ENCODE measurements around the gene SERHL2.
"Not testable (repeated sequence)": the region's sequence is repeated elsewhere in the genome, so short reads cannot be mapped to it uniquely, and the experiment has no call there.

The SERHL2 gene

DNA sequence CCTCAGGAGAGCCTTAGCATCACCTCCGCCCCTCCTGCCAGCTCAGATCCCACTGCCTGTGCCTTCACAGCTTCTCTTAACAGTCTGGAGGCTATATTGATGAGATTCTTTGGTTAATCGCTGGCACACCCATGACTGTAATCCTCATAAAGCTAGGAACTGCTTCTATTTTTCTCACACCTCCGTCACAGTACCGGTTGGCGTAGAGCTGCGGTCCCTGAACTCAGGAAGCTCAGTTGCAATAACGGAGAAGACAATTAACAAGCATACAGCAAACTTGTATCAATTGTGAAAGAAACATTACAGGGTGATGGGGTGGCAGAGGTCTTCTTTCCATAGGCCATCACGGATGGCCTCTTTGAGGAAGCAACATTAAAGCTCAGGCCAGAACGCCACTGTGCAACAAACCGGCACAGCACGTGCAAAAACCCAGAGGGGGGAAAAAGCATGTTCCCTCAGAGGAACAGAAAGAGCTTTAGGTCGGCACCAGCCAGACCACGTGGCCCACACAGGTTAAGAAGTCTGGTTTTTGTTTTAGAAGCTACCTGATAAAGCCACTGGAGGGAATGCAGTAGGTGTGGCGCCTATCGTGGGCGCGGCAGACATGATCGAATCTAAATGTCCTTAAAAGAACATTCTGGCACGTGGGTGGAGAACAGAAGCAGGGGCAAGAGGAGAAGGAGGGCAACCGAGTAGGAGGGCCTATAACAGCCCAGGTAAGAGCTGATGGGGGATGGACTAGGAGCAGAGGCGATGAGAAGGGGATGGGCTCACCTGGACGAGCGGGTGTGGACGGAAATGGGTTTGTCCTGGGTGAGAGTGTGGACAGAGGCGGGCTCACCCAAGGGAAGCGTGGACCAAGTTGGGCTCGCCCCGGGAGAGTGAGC lies 34.9 kb upstream of the SERHL2 start:
- not testable (repeated sequence) for H3K9me3 ChIP-seq (ENCODE audit: insufficient read depth, low read depth, low read length); H3K27ac ChIP-seq (ENCODE audit: low read length); H3K27me3 ChIP-seq (ENCODE audit: insufficient read depth, low read length); H3K4me1 ChIP-seq (ENCODE audit: insufficient read depth, low read length)
- H3K36me3 ChIP-seq (ENCODE audit: insufficient read depth, low read depth, low read length): peaks cover 26% of the 10 kb centered on the region; the same call in 1 of the 2 replicates
- peak overlapping the region; percentile 78 for H3K4me3 ChIP-seq (ENCODE audit: low read length)
- H3K9ac ChIP-seq (ENCODE audit: low read depth, low read length): peak overlapping the region; percentile 85; the same call in 1 of the 2 replicates

DNA sequence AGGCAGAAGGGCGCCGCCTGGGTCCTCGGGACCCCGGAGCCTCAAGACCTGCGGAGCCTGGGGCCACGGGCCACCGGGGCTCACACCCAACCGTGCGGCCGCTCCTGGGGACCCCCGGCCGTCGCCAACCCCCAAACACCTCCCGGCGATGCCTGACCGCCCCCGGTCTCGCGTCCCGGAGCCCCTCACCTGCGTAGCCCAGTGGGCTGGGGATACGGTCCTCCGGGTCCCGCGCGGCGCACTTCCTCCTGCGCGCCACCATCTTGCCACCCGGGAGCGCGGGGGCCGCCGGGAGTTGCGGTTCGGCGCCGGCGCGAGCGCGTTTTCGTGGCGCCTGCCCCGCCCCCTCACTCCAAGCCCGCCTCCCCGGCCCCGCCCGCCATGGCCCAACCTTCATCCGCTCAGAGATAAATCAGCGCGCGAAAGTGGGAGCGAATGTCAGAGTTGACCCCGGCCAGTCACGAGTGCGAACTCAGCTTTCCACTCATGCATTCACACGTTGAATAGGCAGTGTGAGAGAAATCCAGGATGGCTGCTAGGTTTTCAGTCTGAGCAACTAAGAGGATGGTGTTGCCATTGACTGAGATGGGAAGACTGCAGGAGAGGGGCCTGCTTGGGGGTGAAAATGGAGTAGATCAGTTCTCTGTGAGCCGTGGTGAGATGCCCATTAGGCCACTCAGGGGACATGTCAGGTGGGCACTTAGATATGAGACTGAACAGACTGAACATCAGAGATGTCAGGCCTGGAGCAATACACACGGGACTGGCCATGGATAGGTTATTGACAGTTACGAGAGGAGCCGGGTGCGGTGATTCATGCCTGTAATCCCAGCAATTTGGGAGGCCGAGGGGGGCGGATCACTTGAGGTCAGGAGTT lies 34.0 kb upstream of the SERHL2 start, which contains the start of gene RRP7A:
RRP7A (minus strand) TSS at position 272 of the 877 bp plus-strand sequence; CDS start at position 262, 10 bp downstream.
- Histone ChIP-seq H3K4me3 (ENCODE audit: low read length) (peak within 1 kb of the TSS; percentile 78), H3K27ac (ENCODE audit: low read length) (no peak within 1 kb of the TSS), H3K36me3 (ENCODE audit: insufficient read depth, low read depth, low read length) (peaks cover 26% of the 10 kb centered on the region; the same call in 1 of the 2 replicates), H3K9me3 (ENCODE audit: insufficient read depth, low read depth, low read length) (no peaks in the 10 kb centered on the region), H3K9ac (ENCODE audit: low read depth, low read length) (peak within 1 kb of the TSS; percentile 85; the same call in 1 of the 2 replicates), H3K4me1 (ENCODE audit: insufficient read depth, low read length) (peaks cover 3% of the 10 kb centered on the region; the same call in 1 of the 2 replicates), H3K27me3 (ENCODE audit: insufficient read depth, low read length) (no peaks in the 10 kb centered on the region)

DNA sequence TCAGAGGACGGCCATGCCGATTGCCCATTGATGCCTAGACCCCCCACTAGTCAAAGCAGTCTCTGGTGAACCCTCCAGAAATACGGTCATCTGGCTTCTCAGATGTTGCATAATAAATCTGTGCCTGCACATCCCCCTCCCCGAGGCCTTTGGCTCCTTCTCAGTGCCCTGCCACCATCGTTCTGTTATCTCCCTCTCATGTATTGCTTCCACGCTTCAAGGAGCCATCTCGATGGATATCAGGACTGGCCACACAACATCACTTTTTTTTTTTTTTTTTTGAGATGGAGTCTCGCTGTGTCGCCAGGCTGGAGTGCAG lies 32.6 kb upstream of the SERHL2 start:
- H3K9ac ChIP-seq (ENCODE audit: low read depth, low read length): no peak overlapping the region
- H3K9me3 ChIP-seq (ENCODE audit: insufficient read depth, low read depth, low read length): no peaks in the 10 kb centered on the region
- no peak overlapping the region for H3K4me3 ChIP-seq (ENCODE audit: low read length)
- H3K27ac ChIP-seq (ENCODE audit: low read length): no peak overlapping the region
- H3K36me3 ChIP-seq (ENCODE audit: insufficient read depth, low read depth, low read length): peaks cover 14% of the 10 kb centered on the region; the same call in 1 of the 2 replicates
- H3K27me3 ChIP-seq (ENCODE audit: insufficient read depth, low read length): no peaks in the 10 kb centered on the region
- peaks cover 3% of the 10 kb centered on the region; the same call in 1 of the 2 replicates for H3K4me1 ChIP-seq (ENCODE audit: insufficient read depth, low read length)

DNA sequence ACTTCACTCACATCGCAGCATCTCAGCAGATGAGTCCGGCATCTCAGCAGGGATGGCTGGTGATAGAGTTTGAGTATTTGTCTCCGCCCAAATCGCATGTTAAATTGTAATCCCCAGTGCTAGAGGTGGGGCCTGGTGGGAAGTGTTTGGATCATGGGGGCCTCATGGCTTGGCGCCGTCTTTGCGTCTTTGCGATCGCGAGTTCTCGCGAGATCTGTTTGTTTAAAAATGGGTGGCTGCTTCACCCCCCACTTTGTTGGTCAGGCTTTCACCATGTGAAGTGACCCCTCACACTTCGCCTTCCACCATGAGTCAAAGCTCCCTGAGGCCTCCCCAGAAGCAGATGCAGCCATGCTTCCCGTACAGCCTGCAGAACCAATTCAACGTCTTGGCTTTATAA lies 31.2 kb upstream of the SERHL2 start:
- H3K36me3 ChIP-seq (ENCODE audit: insufficient read depth, low read depth, low read length): peaks cover 4% of the 10 kb centered on the region; the same call in 1 of the 2 replicates

DNA sequence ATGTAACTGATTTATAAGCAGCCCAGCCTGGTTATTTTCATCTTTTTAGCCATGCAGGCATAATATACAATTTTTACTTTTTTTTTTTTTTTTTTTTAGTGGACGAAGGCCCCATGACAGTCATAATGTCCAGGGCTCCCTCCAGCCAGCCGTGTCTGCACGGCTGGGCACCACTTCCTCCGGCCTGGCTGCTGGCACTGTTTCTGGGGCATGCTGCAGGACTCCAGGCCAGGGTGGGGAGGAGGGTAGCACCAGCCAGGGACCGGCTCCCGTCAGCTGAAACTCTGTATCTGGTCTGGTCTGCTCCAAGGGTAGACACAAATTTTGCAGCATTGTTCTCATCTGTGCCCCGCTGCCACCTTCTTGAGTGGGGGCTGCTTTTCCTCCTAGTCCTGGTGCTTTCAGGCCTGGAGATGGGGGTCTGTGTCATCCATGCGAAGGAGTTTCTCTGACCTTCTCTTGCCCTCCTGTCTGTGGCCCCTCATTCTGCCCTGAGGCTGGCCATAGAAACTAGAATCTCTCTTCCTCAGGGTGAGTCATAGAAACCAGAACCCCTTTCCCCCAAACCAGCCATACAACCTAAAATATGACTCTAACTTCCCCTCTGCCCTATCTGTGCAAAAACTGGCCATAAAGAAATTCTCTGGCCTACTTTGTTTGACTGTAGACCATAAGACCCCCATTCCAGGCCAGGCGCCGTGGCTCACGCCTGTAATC lies 25.0 kb upstream of the SERHL2 start:
- no peak overlapping the region for H3K4me3 ChIP-seq (ENCODE audit: low read length)
- H3K27ac ChIP-seq (ENCODE audit: low read length): no peak overlapping the region
- no peaks in the 10 kb centered on the region for H3K27me3 ChIP-seq (ENCODE audit: insufficient read depth, low read length)
- no peaks in the 10 kb centered on the region for H3K36me3 ChIP-seq (ENCODE audit: insufficient read depth, low read depth, low read length)
- H3K9me3 ChIP-seq (ENCODE audit: insufficient read depth, low read depth, low read length): no peaks in the 10 kb centered on the region
- no peaks in the 10 kb centered on the region for H3K4me1 ChIP-seq (ENCODE audit: insufficient read depth, low read length)
- no peak overlapping the region for H3K9ac ChIP-seq (ENCODE audit: low read depth, low read length)

More for the DNA sequence above, 31.2 kb upstream of the SERHL2 start:
- Histone ChIP-seq H3K4me1 (ENCODE audit: insufficient read depth, low read length) (peaks cover 3% of the 10 kb centered on the region; the same call in 1 of the 2 replicates), H3K4me3 (ENCODE audit: low read length) (no peak overlapping the region), H3K27me3 (ENCODE audit: insufficient read depth, low read length) (no peaks in the 10 kb centered on the region), H3K9me3 (ENCODE audit: insufficient read depth, low read depth, low read length) (no peaks in the 10 kb centered on the region), H3K27ac (ENCODE audit: low read length) (no peak overlapping the region), H3K9ac (ENCODE audit: low read depth, low read length) (no peak overlapping the region)

DNA sequence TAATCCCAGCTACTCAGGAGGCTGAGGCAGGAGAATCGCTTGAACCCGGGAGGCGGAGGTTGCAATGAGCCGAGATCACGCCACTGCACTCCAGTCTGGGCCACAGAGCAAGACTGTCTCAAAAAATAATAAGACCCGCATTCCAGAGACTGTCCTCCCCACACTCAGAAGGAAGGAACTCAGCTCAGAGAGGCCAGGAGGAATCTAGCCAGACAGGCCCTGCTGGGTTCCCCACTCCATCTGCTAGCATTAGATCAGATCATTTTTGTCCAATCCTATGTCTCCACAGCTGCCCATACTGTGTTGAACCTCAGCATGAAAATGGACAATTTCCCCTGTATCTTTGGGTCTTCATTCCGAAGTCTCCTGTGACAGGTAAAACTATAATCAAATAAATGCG lies 24.3 kb upstream of the SERHL2 start:
- not testable (repeated sequence) for H3K9ac ChIP-seq (ENCODE audit: low read depth, low read length); H3K9me3 ChIP-seq (ENCODE audit: insufficient read depth, low read depth, low read length); H3K4me1 ChIP-seq (ENCODE audit: insufficient read depth, low read length); H3K4me3 ChIP-seq (ENCODE audit: low read length); H3K27ac ChIP-seq (ENCODE audit: low read length); H3K36me3 ChIP-seq (ENCODE audit: insufficient read depth, low read depth, low read length); H3K27me3 ChIP-seq (ENCODE audit: insufficient read depth, low read length)

DNA sequence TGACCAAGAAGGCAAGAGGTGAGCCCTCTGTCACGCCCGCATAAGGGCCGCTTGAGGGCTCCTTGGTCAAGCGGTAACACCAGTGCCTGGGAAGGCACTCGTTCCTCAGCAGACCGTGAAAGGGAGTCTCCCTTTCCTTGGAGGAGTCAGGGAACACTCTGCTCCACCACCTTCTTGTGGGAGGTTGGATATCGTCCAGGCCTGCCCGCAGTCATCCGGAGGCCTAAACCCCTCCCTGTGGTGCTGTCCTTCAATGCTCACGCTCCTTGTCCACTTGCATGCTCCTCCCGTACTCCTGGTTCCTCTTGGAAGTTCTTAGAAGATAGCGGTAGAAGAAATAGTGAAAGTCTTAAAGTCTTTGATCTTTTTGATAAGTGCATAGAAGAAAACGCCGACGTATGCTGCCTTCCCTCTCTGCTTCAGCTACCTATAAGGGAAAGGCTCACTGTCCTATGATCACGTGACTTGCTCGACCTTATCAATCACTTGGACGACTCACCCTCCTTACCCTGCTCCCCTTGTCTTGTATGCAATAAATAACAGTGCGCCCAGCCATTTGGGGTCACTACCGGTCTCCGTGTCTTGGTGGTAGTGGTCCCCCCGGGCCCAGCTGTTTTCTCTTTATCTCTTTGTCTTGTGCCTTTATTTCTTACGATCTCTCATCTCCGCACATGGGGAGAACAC lies 22.2 kb upstream of the SERHL2 start:
- not testable (repeated sequence) for H3K4me1 ChIP-seq (ENCODE audit: insufficient read depth, low read length); H3K36me3 ChIP-seq (ENCODE audit: insufficient read depth, low read depth, low read length); H3K9me3 ChIP-seq (ENCODE audit: insufficient read depth, low read depth, low read length); H3K27ac ChIP-seq (ENCODE audit: low read length); H3K27me3 ChIP-seq (ENCODE audit: insufficient read depth, low read length); H3K9ac ChIP-seq (ENCODE audit: low read depth, low read length); H3K4me3 ChIP-seq (ENCODE audit: low read length)

DNA sequence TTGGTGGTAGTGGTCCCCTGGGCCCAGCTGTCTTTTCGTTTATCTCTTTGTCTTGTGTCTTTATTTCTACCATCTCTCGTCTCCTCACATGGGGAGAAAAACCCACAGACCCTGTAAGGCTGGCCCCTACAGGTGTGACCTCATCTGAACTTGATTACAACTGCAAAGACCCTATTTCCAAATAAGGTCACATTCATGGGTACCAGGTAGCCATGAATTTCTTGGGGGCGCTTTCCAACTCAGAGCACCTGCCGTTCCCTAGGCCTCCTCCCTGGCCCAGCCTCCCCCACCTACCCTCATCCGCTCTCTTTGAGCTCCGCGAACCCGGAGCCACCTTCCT lies 20.1 kb upstream of the SERHL2 start:
- Histone ChIP-seq H3K9ac (ENCODE audit: low read depth, low read length) (no peak overlapping the region), H3K27me3 (ENCODE audit: insufficient read depth, low read length) (no peaks in the 10 kb centered on the region), H3K9me3 (ENCODE audit: insufficient read depth, low read depth, low read length) (no peaks in the 10 kb centered on the region), H3K4me1 (ENCODE audit: insufficient read depth, low read length) (no peaks in the 10 kb centered on the region), H3K36me3 (ENCODE audit: insufficient read depth, low read depth, low read length) (no peaks in the 10 kb centered on the region), H3K4me3 (ENCODE audit: low read length) (no peak overlapping the region), H3K27ac (ENCODE audit: low read length) (no peak overlapping the region)

DNA sequence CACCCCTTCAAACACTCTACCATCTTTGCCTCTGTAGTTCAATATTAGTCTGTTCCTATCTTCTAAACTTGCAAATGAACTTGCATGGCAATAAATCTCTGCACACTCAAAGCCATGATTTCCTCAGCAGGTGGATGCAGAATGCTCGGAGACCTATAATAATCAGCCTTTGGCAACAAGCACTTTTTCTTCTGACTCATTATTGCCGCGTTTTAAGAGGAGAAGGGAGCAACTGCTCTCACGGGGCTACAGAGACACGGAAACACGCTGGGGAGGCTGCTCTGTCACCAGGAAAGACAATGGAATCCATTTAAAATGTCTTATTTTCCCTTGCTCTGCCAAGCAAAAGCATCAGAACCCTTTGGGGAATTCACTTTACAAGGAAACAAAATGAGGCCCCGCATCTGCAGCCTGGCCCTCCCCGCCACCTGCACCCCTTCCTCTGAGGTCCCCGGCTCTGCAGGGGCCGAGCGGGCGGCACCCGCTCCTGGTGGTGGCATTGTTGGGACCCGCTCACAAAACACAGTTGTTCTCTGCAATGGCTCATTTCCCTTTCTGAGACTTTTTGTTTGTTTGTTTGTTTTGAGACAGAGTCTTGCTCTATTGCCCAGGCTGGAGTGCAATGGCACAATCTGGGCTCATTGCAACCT lies 18.5 kb upstream of the SERHL2 start:
- H3K36me3 ChIP-seq (ENCODE audit: insufficient read depth, low read depth, low read length); H3K9ac ChIP-seq (ENCODE audit: low read depth, low read length); H3K27me3 ChIP-seq (ENCODE audit: insufficient read depth, low read length); H3K4me3 ChIP-seq (ENCODE audit: low read length); H3K9me3 ChIP-seq (ENCODE audit: insufficient read depth, low read depth, low read length); H3K27ac ChIP-seq (ENCODE audit: low read length); H3K4me1 ChIP-seq (ENCODE audit: insufficient read depth, low read length): not testable (repeated sequence)

DNA sequence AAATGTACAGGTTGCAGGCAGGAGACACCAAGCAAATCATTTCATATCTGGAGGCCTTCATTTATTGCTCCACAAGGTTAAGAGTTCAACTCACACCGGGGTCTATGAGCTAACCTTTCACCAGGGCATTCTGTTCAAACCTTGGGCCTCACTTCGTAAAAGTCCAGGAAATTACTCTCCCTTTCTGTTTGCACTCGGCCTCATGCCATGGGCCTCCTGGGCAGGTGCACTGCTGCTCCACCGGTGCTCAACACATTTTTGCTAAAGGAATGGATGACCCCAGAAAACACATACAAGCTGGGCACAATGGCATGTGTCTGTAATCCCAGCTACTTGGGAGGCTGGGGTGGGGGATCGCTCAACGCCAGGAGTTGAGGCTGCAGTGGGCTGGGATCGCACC lies 17.6 kb upstream of the SERHL2 start:
- Histone ChIP-seq H3K4me1 (ENCODE audit: insufficient read depth, low read length) (no peaks in the 10 kb centered on the region), H3K27ac (ENCODE audit: low read length) (no peak overlapping the region), H3K36me3 (ENCODE audit: insufficient read depth, low read depth, low read length) (no peaks in the 10 kb centered on the region), H3K4me3 (ENCODE audit: low read length) (no peak overlapping the region), H3K27me3 (ENCODE audit: insufficient read depth, low read length) (no peaks in the 10 kb centered on the region), H3K9ac (ENCODE audit: low read depth, low read length) (no peak overlapping the region), H3K9me3 (ENCODE audit: insufficient read depth, low read depth, low read length) (no peaks in the 10 kb centered on the region)

DNA sequence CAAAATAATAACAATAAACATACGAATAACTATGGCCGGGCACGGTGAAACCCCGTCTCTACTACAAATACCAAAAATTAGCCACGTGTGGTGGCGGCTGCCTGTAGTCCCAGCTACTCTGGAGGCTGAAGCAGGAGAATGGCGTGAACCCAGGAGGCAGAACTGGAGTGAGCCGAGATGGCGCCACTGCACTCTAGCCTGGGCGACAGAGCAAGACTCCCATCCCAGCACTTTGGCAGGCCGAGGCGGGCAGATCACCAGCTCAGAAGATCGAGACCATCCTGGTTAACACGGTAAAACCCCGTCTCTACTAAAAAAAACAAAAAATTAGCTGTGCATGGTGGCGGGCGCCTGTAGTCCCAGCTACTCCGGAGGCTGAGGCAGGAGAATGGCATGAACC lies 17.1 kb upstream of the SERHL2 start:
- not testable (repeated sequence) for H3K27ac ChIP-seq (ENCODE audit: low read length); H3K9me3 ChIP-seq (ENCODE audit: insufficient read depth, low read depth, low read length); H3K4me3 ChIP-seq (ENCODE audit: low read length); H3K4me1 ChIP-seq (ENCODE audit: insufficient read depth, low read length); H3K9ac ChIP-seq (ENCODE audit: low read depth, low read length); H3K27me3 ChIP-seq (ENCODE audit: insufficient read depth, low read length); H3K36me3 ChIP-seq (ENCODE audit: insufficient read depth, low read depth, low read length)

Data from iPS-20b (cell line).